Effector memory CD4-positive, alpha-beta T cell (primary cell): ENCODE data around the gene GID4.

Source experiments
- DNase-seq, 3 donors: peaks; one replicate each; pipeline ENCODE4 v3.0.0-alpha.2; 2020
- H3K27ac ChIP-seq: 2 replicates; pipeline ENCODE4 v1.7.0; 2013; ENCODE audit warnings: mild to moderate bottlenecking, low read length, moderate library complexity; ENCODE audit not compliant: insufficient read depth, poor library complexity, severe bottlenecking
- H3K27me3 ChIP-seq: replicated peaks from 2 replicates; pipeline ENCODE4 v1.7.0; 2013; ENCODE audit warnings: mild to moderate bottlenecking, low read length; ENCODE audit not compliant: insufficient read depth, control insufficient read depth, poor library complexity, severe bottlenecking
- H3K36me3 ChIP-seq: 2 replicates; pipeline ENCODE4 v1.7.0; 2013; ENCODE audit warnings: mild to moderate bottlenecking, low read length, moderate library complexity; ENCODE audit not compliant: control insufficient read depth, insufficient read depth
- H3K4me1 ChIP-seq: 2 replicates; pipeline ENCODE4 v1.7.0; 2013; ENCODE audit warnings: low read length, mild to moderate bottlenecking; ENCODE audit not compliant: control insufficient read depth, insufficient read depth, poor library complexity, severe bottlenecking
- H3K4me3 ChIP-seq: 2 replicates; pipeline ENCODE4 v1.7.0; 2013; ENCODE audit warnings: low read length, low read depth, mild to moderate bottlenecking; ENCODE audit not compliant: insufficient read depth, poor library complexity, severe bottlenecking
- H3K9me3 ChIP-seq: 2 replicates; pipeline ENCODE4 v1.7.0; 2013; ENCODE audit warnings: mild to moderate bottlenecking, low read length, moderate library complexity; ENCODE audit not compliant: control insufficient read depth

GID4 gene

GRCh38 chr17:18066866-18067265, 27.7 kb downstream of the GID4 start:
- no peak for DNase-seq
- H3K9me3 ChIP-seq, result no peaks in the 10 kb centered on the region
- H3K4me1 ChIP-seq, result no peaks in the 10 kb centered on the region
- H3K27me3 ChIP-seq, result no peaks in the 10 kb centered on the region
- H3K27ac ChIP-seq, result no peak overlapping the region
- H3K36me3 ChIP-seq, result peaks cover 19% of the 10 kb centered on the region
- H3K4me3 ChIP-seq, result no peak overlapping the region

GRCh38 chr17:18069101-18069500, 29.9 kb downstream of the GID4 start:
- Histone ChIP-seq H3K9me3 (no peaks in the 10 kb centered on the region), H3K4me3 (no peak overlapping the region), H3K36me3 (peaks cover 11% of the 10 kb centered on the region), H3K4me1 (no peaks in the 10 kb centered on the region), H3K27me3 (no peaks in the 10 kb centered on the region), H3K27ac (no peak overlapping the region)
- no peak for DNase-seq

GRCh38 chr17:18070861-18071340, 31.7 kb downstream of the GID4 start:
- no peaks in the 10 kb centered on the region for H3K4me1 ChIP-seq
- H3K36me3 ChIP-seq, result no peaks in the 10 kb centered on the region
- H3K4me3 ChIP-seq, result no peak overlapping the region
- no peaks in the 10 kb centered on the region for H3K27me3 ChIP-seq
- H3K9me3 ChIP-seq, result no peaks in the 10 kb centered on the region
- no peak overlapping the region for H3K27ac ChIP-seq
- DNase-seq, result no peak

GRCh38 chr17:18071751-18072150, 32.5 kb downstream of the GID4 start:
- DNase-seq, result no peak
- Histone ChIP-seq H3K4me3 (no peak overlapping the region), H3K36me3 (no peaks in the 10 kb centered on the region), H3K27ac (no peak overlapping the region), H3K9me3 (no peaks in the 10 kb centered on the region), H3K4me1 (no peaks in the 10 kb centered on the region), H3K27me3 (no peaks in the 10 kb centered on the region)

DNA sequence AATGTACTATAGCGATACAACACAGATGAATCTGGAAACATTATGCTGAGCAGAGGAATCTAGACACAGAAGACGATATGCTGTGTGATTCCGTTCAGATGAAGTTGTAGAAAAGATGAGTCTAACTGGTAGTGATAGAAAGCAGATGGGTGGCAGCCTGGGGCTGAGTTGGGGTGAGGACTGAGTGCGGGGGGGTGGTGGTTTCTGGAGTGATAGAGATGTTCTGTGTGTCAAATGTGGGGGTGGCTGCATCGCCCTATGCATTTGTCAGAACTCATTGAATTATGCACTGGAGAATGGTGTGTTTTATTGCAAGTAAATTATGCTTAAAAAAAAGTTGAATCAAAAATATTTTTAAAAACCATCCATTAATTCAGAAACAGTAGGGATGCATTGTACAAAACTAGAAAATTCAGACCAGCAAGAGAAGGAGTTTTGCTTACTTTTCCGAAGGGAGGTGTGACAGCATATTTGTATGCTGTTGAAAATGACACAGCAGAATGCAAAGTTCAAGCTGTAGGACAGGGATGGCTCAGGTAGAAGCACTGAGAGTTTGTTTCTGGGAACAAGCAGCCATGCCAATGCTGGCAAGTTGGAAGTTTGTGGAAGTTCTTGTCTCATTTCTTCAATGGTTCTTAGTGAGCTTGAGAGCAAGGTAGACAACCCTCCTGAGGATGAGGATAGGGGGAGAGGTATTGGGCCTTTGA, 35.5 kb downstream of the GID4 start:
- no peaks in the 10 kb centered on the region for H3K36me3 ChIP-seq
- no peaks in the 10 kb centered on the region for H3K9me3 ChIP-seq
- H3K27ac ChIP-seq, result no peak overlapping the region
- no peak for DNase-seq
- H3K27me3 ChIP-seq, result no peaks in the 10 kb centered on the region
- H3K4me1 ChIP-seq, result no peaks in the 10 kb centered on the region
- no peak overlapping the region for H3K4me3 ChIP-seq

DNA sequence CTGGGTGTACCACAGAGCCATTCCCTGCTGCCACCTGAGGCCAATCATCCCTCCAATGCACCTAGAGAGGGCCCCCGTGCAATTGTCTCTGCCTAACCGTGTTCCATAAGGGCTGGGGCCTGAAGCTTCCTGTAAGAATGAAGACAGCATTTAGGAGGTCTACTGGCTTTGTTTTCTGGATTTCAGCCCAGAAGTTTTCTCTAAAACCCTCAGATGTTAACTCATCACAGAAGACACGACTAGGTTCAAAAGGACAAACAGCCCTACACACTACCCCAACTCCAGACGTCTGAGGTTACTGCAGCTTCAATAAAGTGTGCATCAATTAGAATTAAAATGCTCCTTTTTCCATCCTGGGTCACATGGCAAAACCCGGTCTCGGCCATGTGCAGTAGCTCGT, 37.7 kb downstream of the GID4 start:
- Histone ChIP-seq H3K27me3 (no peaks in the 10 kb centered on the region), H3K27ac (no peak overlapping the region), H3K9me3 (no peaks in the 10 kb centered on the region), H3K4me3 (no peak overlapping the region), H3K36me3 (no peaks in the 10 kb centered on the region), H3K4me1 (no peaks in the 10 kb centered on the region)
- DNase-seq, result no peak

GRCh38 chr17:18079543-18079942, 40.3 kb downstream of the GID4 start:
- no peaks in the 10 kb centered on the region for H3K9me3 ChIP-seq
- no peak for DNase-seq
- H3K27me3 ChIP-seq, result no peaks in the 10 kb centered on the region
- H3K36me3 ChIP-seq, result no peaks in the 10 kb centered on the region
- no peak overlapping the region for H3K4me3 ChIP-seq
- no peak overlapping the region for H3K27ac ChIP-seq
- no peaks in the 10 kb centered on the region for H3K4me1 ChIP-seq

DNA sequence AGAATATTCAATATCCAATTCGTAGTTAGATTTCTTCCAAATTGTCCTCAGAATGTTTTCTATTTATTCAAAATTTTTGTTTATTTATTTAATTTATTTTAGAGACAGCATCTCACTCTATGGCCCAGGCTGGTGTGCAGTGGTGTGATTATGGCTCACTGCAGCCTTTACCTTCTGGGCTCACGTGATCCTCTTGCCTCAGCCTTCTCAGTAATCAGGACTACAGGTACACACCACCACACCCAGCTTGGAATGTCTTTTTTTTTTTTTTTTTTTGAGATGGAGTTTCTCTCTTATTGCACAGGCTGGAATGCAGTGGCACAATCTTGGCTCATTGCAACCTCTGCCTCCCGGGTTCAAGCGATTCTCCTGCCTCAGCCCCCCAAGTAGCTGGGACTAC, 45.0 kb downstream of the GID4 start:
- H3K9me3 ChIP-seq, result no peaks in the 10 kb centered on the region
- peaks cover 6% of the 10 kb centered on the region for H3K4me1 ChIP-seq
- H3K27ac ChIP-seq, result no peak overlapping the region
- no peaks in the 10 kb centered on the region for H3K27me3 ChIP-seq
- no peak overlapping the region for H3K4me3 ChIP-seq
- no peaks in the 10 kb centered on the region for H3K36me3 ChIP-seq
- no peak for DNase-seq

DNA sequence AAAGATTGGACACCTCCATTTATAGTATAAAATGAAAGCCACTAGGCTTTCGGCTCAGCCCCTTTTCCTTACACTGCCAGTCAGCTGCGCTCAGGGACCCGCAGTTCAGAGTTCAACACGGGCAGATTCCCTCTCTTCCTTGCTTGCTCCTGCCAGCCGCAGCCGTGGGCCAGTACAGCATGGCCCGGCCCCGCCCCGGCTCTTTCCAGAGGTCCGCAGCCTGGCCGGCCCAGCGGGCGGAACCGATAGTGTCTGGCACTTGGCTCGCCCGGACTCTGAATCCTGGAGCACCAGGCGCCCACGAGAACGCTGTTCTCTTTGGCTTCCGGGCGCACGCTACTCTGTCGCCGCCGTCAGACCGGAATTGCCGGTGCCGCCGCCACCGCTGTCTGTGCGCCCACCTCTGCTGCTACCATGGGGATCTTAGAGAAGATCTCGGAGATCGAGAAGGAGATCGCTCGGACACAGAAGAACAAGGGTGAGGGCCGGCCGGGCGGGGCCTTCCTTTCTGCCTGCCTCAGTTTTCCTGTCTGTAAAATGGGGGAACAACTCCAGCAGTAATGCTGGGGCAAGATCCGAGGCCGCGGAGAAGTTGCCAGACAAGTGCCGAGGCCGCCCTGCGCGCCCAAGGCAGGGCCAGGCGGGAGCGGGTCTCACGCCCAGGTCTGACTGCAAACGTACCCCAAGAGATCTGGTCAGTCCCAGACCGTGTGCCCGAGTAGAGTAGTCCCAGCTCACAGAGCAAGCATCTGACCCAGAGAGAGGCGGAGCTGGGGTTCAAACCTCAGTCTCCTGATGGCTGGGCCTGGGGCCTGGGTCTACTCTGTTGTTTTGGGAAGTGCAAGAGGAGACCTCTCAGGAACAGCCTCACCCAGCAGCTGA, 48.6 kb downstream of the GID4 start, which contains the start of gene DRG2:
Gene DRG2, plus strand, starts transcription at position 339 of the 882 bp plus-strand sequence. Its CDS starts 76 bp downstream, at position 415.
- peak; percentile 69 to 77 (median 73) for DNase-seq
- peak within 1 kb of the TSS; percentile 82 for H3K27ac ChIP-seq
- H3K36me3 ChIP-seq, result no peaks in the 10 kb centered on the region
- no peaks in the 10 kb centered on the region for H3K9me3 ChIP-seq
- peak within 1 kb of the TSS; percentile 92 for H3K4me3 ChIP-seq
- no peaks in the 10 kb centered on the region for H3K27me3 ChIP-seq
- peaks cover 6% of the 10 kb centered on the region for H3K4me1 ChIP-seq

DNA sequence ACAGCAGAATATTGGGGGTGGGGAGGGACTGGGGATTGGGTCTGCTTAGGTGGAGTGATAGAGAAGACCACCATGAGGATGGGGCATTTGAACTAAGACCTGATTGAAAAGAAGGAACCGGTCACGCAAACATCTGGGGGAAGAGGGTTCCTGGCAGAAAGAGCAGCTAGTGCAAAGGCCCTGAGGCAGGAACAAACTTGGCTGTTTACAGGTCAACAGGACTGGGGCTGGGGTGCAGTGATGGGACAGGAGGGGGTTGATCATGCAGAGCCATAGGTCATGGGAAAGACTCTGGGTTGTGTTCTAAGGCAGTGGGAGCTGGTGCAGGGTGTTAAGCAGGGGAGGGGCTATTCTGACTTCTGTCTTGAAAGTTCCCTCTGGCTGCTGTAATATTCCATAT, 50.4 kb downstream of the GID4 start:
- H3K4me1 ChIP-seq, result peaks cover 6% of the 10 kb centered on the region
- H3K27me3 ChIP-seq, result no peaks in the 10 kb centered on the region
- no peak for DNase-seq
- H3K27ac ChIP-seq, result no peak overlapping the region
- no peak overlapping the region for H3K4me3 ChIP-seq
- H3K36me3 ChIP-seq, result peaks cover 8% of the 10 kb centered on the region
- H3K9me3 ChIP-seq, result no peaks in the 10 kb centered on the region
